HEK293T (cell line): ENCODE data around the gene CDRT15.
"Not testable (repeated sequence)": the region's sequence is repeated elsewhere in the genome, so short reads cannot be mapped to it uniquely, and the experiment has no call there.

Experiments
- CTCF ChIA-PET: fragments of 350-600 bp; formaldehyde crosslinking; extraction: SDS; loops from one replicate; lab custom pipeline; 2021; ENCODE audit warnings: antibody characterized with exemption, inconsistent platforms; lab: Yijun Ruan, JAX
- POLR2A ChIA-PET: fragments of 350-600 bp; formaldehyde crosslinking; extraction: SDS; loops from one replicate; lab custom pipeline; 2020; ENCODE audit warnings: antibody characterized with exemption, inconsistent platforms; lab: Yijun Ruan, JAX
- DNase-seq: peaks from one replicate; pipeline ENCODE4 v3.0.0; 2012; ENCODE audit warnings: mixed read lengths; ENCODE audit errors: extremely low spot score
- ARNT ChIP-seq: fragments of 450-650 bp; IDR thresholded peaks from 2 replicates; pipeline ENCODE4 v1.6.1; 2017; ENCODE audit warnings: mild to moderate bottlenecking
- BHLHE40 ChIP-seq: fragments of 450-650 bp; IDR thresholded peaks from 2 replicates; pipeline ENCODE4 v1.6.1; 2016; ENCODE audit warnings: mild to moderate bottlenecking, moderate library complexity, borderline replicate concordance
- CTBP1 ChIP-seq: fragments of 450-650 bp; IDR thresholded peaks from 2 replicates; pipeline ENCODE4 v1.6.1; 2016; ENCODE audit warnings: borderline replicate concordance
- ELF4 ChIP-seq: fragments of 450-650 bp; IDR thresholded peaks from 2 replicates; pipeline ENCODE4 v1.6.1; 2017; ENCODE audit warnings: antibody characterized with exemption
- FOXA1 ChIP-seq: fragments of 450-650 bp; IDR thresholded peaks from 2 replicates; pipeline ENCODE4 v1.6.1; 2016; ENCODE audit warnings: mild to moderate bottlenecking
- FOXK2 ChIP-seq: fragments of 450-650 bp; IDR thresholded peaks from 2 replicates; pipeline ENCODE4 v1.6.1; 2016; ENCODE audit warnings: mild to moderate bottlenecking
- FOXM1 ChIP-seq: fragments of 450-650 bp; IDR thresholded peaks from 2 replicates; pipeline ENCODE4 v1.6.1; 2017; ENCODE audit warnings: mild to moderate bottlenecking, borderline replicate concordance
- HDGF ChIP-seq: fragments of 450-650 bp; IDR thresholded peaks from 2 replicates; pipeline ENCODE4 v1.6.1; 2017; ENCODE audit warnings: antibody characterized with exemption, borderline replicate concordance
- L3MBTL2 ChIP-seq: fragments of 450-650 bp; conservative IDR thresholded peaks from 2 replicates; pipeline ENCODE4 v1.6.1; 2016; ENCODE audit warnings: mild to moderate bottlenecking
- LEF1 ChIP-seq: fragments of 450-650 bp; IDR thresholded peaks from 2 replicates; pipeline ENCODE4 v1.6.1; 2017; ENCODE audit warnings: mild to moderate bottlenecking, borderline replicate concordance
- NFRKB ChIP-seq: fragments of 450-650 bp; IDR thresholded peaks from 2 replicates; pipeline ENCODE4 v1.6.1; 2016; ENCODE audit warnings: mild to moderate bottlenecking, moderate library complexity
- SP1 ChIP-seq: fragments of 450-650 bp; IDR thresholded peaks from 2 replicates; pipeline ENCODE4 v1.6.1; 2017
- SUZ12 ChIP-seq: fragments of 450-650 bp; IDR thresholded peaks from 2 replicates; pipeline ENCODE4 v1.6.1; 2016; ENCODE audit warnings: mild to moderate bottlenecking
- TARDBP ChIP-seq: fragments of 450-650 bp; IDR thresholded peaks from 2 replicates; pipeline ENCODE4 v1.6.1; 2016
- ZNF384 ChIP-seq: fragments of 450-650 bp; IDR thresholded peaks from 2 replicates; pipeline ENCODE4 v1.6.1; 2016
- TF ChIP-seq, protein P1 (sequence below): fragments of 450-650 bp; IDR thresholded peaks from 2 replicates; pipeline ENCODE4 v1.6.1; 2016

The CDRT15 gene

DNA sequence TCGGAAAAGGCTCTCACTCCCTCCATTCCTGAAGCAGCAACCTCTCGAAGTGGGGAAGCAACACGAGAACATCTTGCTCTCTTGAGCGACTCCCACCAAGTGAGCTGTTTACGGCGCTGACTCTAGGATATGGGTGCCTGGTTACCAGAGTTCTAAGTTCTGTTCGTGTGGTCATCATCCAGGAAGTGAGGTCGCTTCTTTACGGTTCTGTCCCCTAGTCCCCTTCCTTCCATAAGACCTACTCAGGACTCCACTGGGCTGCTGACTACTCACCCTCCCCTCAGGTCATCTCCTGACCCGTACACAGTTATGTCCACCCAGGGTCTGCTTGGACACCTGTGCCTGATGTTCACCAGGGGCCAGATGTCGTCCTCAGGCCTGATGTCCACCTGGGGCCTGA, at the start of gene CDRT15:
TSS of gene CDRT15 (minus strand) at position 101 of the 400 bp plus-strand sequence. CDS start at position 72, 29 bp downstream.
- DNase-seq, CTCF ChIA-PET, POLR2A ChIA-PET: not testable (repeated sequence)

DNA sequence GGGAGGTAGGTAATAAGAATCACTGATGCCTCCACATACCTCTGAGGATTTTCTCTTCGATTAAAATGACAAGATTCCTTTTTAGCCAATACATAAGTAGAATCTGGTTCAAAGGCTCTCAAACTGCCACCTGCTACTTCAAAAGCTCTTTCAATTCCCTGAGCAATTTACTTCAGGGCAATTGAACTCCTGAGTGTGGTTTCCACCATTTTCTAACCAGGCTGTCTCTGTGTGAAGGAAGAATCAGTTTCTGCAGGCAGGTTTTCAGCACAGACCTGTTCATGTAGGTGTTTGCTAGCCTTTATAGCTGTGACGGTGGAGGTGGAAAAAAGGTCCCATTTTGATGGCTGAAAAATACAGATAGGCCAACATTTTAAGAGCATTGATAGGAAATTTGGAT, 46.1 kb upstream of the CDRT15 start:
- DNase-seq, result no peak
- TF ChIP-seq FOXA1, result no peak
- no peak for TF ChIP-seq HDGF
- ChIA-PET CTCF (no interaction called here), POLR2A (no interaction called here)

DNA sequence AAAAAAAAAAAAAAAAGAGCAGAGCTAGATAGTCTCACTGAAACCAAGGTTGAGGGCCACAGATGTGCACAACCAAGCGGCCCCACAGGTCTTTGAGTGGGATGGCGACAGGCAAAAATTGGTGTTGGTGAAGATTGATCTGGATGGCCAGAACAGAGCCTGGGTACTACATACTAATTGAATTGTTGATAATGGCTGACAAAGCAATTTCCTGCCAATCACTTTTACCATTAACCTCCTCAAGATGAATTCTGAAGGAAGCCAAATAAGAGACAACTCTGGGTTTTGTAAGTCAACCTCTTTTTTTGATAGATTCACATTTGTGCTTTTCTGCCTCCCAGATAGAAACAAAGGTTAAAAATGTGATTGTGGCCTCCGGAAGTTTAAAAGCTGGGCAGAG, 44.9 kb upstream of the CDRT15 start:
- CTCF ChIA-PET, result no interaction called here

DNA sequence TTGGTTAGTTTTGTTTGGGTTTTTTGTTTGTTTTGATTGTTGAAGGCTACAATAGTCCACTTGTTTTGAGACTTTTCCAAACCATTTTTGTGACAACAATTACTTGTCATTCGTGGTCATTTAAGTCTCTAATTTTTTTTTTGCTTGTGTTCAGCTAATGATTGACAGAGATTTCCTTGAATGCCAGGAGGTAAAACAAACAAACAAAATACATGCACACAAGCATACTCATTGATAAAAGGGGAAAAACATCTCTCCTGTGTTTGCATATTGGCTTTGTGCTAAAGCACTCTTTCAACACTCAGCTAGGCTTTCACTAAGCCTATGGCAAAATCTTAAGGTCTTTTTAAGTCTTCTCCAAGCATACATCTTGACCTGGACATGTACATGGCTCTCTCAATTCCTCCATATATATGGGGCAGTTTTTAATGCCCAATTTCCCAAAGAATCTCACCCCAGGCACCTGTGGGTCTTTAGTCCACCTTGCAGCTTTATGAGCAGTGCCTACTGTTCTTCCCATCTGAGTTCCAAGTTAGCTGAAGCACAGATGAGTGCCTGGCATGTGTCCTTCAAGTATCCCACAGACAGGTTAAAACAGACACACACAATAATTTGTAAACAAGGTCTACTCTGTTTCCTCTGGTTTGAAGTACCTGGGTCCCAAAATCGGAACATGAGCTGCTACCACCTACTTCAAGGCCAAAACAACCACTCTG, 40.0 kb upstream of the CDRT15 start:
- ChIA-PET POLR2A (no interaction called here), CTCF (no interaction called here)
- TF ChIP-seq, protein P1, sequence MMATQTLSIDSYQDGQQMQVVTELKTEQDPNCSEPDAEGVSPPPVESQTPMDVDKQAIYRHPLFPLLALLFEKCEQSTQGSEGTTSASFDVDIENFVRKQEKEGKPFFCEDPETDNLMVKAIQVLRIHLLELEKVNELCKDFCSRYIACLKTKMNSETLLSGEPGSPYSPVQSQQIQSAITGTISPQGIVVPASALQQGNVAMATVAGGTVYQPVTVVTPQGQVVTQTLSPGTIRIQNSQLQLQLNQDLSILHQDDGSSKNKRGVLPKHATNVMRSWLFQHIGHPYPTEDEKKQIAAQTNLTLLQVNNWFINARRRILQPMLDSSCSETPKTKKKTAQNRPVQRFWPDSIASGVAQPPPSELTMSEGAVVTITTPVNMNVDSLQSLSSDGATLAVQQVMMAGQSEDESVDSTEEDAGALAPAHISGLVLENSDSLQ, result no peak
- TF ChIP-seq FOXK2, result no peak
- no peak for TF ChIP-seq CTBP1
- no peak for TF ChIP-seq TARDBP
- TF ChIP-seq L3MBTL2, result no peak
- TF ChIP-seq NFRKB, result no peak
- TF ChIP-seq FOXM1, result no peak
- TF ChIP-seq BHLHE40, result no peak
- no peak for TF ChIP-seq SUZ12
- no peak for DNase-seq

More for the DNA sequence above, 44.9 kb upstream of the CDRT15 start:
- POLR2A ChIA-PET, result no interaction called here
- DNase-seq, result no peak
- no peak for TF ChIP-seq HDGF
- TF ChIP-seq FOXM1, result no peak
- TF ChIP-seq L3MBTL2, result no peak
- no peak for TF ChIP-seq SP1
- no peak for TF ChIP-seq CTBP1
- TF ChIP-seq ARNT, result no peak
- TF ChIP-seq SUZ12, result no peak
- TF ChIP-seq TARDBP, result no peak
- TF ChIP-seq BHLHE40, result no peak
- no peak for TF ChIP-seq FOXA1
- TF ChIP-seq, protein P1, result no peak
- TF ChIP-seq FOXK2, result no peak
- no peak for TF ChIP-seq ZNF384

DNA sequence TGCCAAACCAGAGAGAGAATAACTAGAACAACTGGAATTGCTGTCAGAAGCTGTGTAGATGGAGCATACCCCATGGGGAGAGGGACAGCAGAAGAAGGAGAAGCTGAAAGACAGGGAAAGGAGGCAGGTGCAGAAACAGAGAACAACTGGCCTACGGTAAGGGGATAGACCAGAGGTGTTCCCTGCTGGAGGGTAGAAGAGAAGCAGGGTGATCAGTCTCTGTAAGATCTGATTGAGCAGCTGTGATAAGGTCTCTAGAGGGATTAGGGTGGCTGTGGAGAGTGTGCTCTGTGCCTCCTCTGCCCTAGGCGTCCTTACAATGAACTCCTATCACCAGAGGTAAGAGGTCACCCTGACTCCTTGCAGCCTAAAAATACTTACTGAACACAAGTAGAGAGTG, 33.8 kb upstream of the CDRT15 start:
- POLR2A ChIA-PET, result no interaction called here
- CTCF ChIA-PET, result no interaction called here
- no peak for TF ChIP-seq CTBP1
- TF ChIP-seq L3MBTL2, result no peak
- TF ChIP-seq FOXM1, result no peak
- TF ChIP-seq HDGF, result no peak
- no peak for TF ChIP-seq ZNF384
- no peak for TF ChIP-seq TARDBP
- no peak for TF ChIP-seq SUZ12
- no peak for TF ChIP-seq ARNT
- TF ChIP-seq ELF4, result no peak
- no peak for DNase-seq

DNA sequence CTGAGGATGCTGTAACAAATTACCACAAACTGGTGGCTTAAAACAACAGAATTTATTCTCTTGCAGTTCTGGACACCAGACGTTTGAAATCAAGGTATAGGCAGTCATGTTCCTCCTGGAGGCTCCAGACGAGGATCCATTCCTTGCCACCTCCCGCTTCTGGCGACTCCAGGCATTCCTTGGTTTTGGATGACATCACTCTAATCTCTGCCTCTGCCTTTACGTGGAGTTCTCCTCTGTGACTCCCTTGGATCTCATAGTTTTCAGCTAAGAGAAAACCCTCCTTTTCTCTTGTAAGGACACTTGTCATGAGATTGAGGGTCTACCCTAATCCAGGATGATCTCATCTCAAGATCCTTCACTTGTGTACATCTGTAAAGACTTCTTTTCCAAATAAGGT, 32.8 kb upstream of the CDRT15 start:
- ChIA-PET CTCF (no interaction called here), POLR2A (no interaction called here)

More for the DNA sequence above, 32.8 kb upstream of the CDRT15 start:
- no peak for DNase-seq
- TF ChIP-seq BHLHE40 (no peak), NFRKB (no peak), ARNT (no peak), TARDBP (no peak), SUZ12 (no peak), FOXK2 (no peak), ELF4 (no peak), LEF1 (no peak), CTBP1 (no peak), L3MBTL2 (no peak), FOXM1 (no peak), FOXA1 (no peak), HDGF (no peak), ZNF384 (no peak)
- TF ChIP-seq, protein P1, result no peak
